Measurements from ENCODE around the gene POU5F1.

POU5F1 gene

DNA sequence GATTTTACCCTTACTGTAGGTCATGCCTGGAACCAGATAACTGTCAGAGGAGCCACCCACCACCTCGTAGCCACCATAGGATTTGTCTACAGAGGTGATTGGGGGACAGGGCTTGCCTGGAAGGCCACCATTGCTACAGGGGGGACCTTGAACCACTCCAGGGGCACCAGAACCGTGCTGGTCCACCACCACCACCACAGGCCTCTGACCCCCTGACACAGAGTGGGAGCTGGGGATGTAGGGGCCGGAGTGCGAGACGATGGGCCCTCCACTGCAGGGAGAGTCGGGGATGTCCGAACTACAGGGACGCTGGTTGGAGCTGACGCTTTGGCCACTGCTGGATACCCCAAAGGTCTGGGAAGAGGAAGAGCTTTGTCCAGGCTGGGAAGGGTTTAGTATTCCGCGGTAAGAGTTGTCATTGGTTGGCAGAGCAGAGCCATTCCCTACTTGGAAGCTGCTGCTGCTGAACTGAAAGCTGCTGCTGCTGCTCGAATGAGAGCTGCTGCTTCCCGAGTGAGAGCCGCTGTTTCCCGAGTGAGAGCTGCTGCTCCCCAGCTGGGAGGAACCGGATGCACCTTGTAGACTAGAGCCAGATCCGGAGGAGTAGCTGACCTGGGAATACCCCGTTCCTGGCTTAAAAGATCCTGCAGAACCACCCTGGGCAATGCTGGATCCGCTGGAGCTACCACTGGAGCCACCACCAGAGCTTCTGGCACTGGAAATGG is 53.7 kb downstream of the POU5F1 start:
- in situ Hi-C loops (cut with MboI; ENCODE audit: low sequenced_read_pairs): no loop called here

- in situ Hi-C loops (cut with MboI; ENCODE audit: low sequenced_read_pairs): no loop called here
Measured at GRCh38 chr6:31115941-31116560, 54.4 kb downstream of the POU5F1 start.

- in situ Hi-C loops (cut with MboI; ENCODE audit: low sequenced_read_pairs): no loop called here
Measured at GRCh38 chr6:31114970-31115849, 55.3 kb downstream of the POU5F1 start.

DNA sequence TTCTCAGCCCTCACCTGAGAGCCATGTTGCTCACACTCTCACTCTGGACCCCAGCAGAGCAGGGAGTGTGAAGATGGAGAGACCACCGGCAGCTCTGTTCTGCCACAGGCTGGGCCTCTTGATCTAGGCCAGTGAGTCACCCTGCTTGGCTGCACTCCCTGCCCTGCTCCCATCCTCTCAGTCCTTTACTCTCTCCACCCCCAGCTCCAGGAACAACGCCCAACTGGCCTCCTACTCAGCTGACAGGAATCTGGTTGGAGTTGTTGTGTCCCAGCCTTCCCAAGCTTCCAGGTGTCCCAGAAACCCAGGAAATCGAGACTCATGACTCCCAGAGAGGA is 56.0 kb downstream of the POU5F1 start, which contains the start of gene PSORS1C1:
TSS of gene PSORS1C1 (plus strand) at position 260 of the 338 bp plus-strand sequence. CDS start 14,833 bp downstream, outside the sequence.
- in situ Hi-C loops (cut with MboI; ENCODE audit: low sequenced_read_pairs): no loop called here
